Measurements from ENCODE around the gene GLIPR2.

DNA sequence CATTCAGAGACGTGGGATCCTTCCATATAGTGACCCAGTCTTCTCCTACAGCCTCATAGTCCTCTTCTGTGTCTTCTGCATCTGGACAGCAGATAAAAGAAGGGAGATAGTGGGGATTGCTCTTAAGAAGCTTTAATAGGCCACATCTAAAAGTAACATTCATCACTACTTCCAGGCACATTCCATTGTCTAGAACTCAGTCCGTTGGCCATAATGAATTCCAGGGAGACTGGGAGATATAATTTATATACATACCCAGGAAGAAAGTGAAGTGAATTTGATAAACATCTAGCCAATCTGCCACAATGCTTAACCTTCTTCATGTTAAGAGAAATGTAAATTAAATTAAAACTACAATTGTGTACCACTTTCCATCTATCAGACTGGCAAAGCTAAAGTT is 22.5 kb upstream of the GLIPR2 start:
- TF ChIP-seq, protein P1, sequence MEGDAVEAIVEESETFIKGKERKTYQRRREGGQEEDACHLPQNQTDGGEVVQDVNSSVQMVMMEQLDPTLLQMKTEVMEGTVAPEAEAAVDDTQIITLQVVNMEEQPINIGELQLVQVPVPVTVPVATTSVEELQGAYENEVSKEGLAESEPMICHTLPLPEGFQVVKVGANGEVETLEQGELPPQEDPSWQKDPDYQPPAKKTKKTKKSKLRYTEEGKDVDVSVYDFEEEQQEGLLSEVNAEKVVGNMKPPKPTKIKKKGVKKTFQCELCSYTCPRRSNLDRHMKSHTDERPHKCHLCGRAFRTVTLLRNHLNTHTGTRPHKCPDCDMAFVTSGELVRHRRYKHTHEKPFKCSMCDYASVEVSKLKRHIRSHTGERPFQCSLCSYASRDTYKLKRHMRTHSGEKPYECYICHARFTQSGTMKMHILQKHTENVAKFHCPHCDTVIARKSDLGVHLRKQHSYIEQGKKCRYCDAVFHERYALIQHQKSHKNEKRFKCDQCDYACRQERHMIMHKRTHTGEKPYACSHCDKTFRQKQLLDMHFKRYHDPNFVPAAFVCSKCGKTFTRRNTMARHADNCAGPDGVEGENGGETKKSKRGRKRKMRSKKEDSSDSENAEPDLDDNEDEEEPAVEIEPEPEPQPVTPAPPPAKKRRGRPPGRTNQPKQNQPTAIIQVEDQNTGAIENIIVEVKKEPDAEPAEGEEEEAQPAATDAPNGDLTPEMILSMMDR (IDR thresholded peaks at IDR 0.05 in 8 of 11, conservative IDR thresholded peaks at IDR 0.05 in 3 of 11): no peak
- TF ChIP-seq POLR2A (IDR thresholded peaks at IDR 0.05): no peak
- no peak for TF ChIP-seq POLR2AphosphoS5 (IDR thresholded peaks at IDR 0.05)
